RWPE1 (cell line): Measurements from ENCODE around the gene TWF2.

Experiments
- CTCF ChIA-PET: fragments of 350-600 bp; sonication (Branson Sonifier 250); formaldehyde crosslinking; extraction: SDS; loops from one replicate; lab custom pipeline; 2021; lab: Yijun Ruan, JAX
- POLR2A ChIA-PET: fragments of 400-600 bp; formaldehyde crosslinking; extraction: SDS; loops from one replicate; lab custom pipeline; 2020; ENCODE audit warnings: antibody characterized with exemption; ENCODE audit not compliant: low non-redundant PET; lab: Yijun Ruan, JAX
- DNase-seq: peaks from one replicate; pipeline ENCODE4 v3.0.0; 2012; ENCODE audit warnings: low spot score
- H3K27ac ChIP-seq: fragments of 450-650 bp; 2 replicates; pipeline ENCODE4 v1.5.1; 2017
- TF ChIP-seq, protein P1 (sequence below): fragments of 450-650 bp; conservative IDR thresholded peaks from 2 replicates; pipeline ENCODE4 v1.5.1; 2017; ENCODE audit warnings: low read depth, mild to moderate bottlenecking

TWF2 gene

DNA sequence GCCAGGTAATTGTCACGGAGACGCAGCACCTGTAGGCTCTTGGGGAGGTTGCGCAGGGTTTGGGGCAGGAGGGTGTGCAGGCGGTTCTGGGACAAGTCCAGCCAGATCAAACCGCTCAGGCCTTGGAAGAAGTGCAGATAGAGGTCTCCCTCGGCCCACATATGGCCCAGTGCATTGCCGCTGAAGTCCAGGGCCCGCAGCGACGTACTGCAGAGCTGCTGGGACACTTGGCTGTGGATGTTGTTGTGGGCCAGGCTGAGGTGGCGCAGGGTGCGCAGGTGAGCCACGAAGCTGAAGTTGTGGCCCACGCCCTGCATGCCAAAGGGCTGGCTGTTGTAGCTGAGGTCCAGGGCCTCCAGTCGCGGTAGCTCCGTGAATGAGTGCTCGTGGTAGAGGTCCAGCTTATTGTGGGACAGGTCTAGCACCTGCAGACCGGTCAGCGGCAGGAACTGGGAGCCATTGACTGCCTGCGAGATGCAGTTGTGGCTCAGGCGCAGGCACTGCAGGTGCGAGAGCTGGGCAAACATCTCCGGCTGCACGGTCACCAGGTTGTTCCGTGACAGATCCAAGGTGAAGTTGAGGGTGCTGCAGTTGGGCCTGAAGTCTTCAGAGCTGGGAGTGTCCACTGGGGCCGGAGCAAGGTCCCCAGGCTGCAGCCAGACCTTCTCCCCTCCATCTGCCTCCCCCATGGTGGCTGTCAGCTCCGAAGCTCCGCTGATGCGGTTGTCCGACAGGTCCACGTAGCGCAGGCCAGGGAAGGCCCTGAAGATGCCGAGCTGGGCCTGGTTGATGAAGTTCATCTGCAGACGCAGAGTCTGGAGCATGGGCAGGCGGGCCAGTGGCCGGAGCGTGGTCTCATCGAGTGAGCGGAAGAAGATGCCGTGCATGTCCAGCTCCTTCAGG lies 16.4 kb downstream of the TWF2 start:
- H3K27ac ChIP-seq = no peak overlapping the region

DNA sequence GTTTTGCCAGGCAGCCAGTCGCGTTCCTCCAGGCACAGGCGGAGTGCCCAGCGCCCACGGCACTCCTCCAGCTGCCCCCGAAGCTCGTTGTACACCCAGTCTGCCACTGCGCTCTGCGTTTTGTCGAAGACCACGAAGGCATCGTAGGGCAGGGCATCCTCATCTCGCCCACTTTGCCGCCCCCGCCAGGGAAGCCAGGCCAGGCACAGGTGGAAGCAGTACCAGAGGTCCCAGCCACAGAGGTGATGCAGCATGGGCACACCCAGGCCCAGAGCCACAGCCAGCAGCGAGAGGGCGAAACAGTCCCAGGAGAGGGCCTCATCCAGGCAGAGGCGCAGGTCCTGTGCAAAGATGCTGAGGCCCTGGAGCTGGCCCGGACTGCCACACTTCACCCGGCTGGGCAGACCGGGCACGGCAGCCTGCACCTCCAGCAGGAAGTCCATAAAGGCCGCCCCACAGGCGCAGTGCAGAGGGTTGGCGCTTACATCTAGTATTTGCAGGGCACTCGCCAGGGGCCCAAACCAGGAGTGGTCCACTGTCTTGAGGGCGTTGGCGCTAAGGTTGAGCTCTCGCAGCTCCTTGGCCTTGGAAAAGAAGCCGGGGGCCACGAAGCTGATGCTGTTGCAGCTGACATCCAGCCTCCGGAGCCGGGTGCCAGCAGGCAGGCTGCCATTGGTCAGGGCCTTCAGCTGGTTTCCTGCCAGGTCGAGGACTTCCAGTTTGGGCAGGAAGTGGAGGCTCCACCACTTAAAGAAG lies 17.2 kb downstream of the TWF2 start:
- H3K27ac ChIP-seq = peak overlapping the region; percentile 28; the same call in 1 of the 2 replicates
- TF ChIP-seq, protein P1, sequence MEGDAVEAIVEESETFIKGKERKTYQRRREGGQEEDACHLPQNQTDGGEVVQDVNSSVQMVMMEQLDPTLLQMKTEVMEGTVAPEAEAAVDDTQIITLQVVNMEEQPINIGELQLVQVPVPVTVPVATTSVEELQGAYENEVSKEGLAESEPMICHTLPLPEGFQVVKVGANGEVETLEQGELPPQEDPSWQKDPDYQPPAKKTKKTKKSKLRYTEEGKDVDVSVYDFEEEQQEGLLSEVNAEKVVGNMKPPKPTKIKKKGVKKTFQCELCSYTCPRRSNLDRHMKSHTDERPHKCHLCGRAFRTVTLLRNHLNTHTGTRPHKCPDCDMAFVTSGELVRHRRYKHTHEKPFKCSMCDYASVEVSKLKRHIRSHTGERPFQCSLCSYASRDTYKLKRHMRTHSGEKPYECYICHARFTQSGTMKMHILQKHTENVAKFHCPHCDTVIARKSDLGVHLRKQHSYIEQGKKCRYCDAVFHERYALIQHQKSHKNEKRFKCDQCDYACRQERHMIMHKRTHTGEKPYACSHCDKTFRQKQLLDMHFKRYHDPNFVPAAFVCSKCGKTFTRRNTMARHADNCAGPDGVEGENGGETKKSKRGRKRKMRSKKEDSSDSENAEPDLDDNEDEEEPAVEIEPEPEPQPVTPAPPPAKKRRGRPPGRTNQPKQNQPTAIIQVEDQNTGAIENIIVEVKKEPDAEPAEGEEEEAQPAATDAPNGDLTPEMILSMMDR = no peak
- ChIA-PET CTCF (interaction anchor here (0.5 to 1.7 kb wide), 3 partner anchors 11 to 117 kb away, joined by 3 to 5 read pairs (median 4); no protein-coding TSS in a partner anchor), POLR2A (no interaction called here)
- DNase-seq = no peak

More for the DNA sequence above, 16.4 kb downstream of the TWF2 start:
- ChIA-PET CTCF (interaction anchor here (0.6 to 1.7 kb wide), 3 partner anchors 8 to 117 kb away, joined by 4 to 5 read pairs (median 5); no protein-coding TSS in a partner anchor), POLR2A (interaction anchor here (0.6 kb wide), 1 partner anchor 28 kb away, joined by 3 read pairs; no protein-coding TSS in a partner anchor)
- DNase-seq = no peak
- TF ChIP-seq, protein P1 = no peak

DNA sequence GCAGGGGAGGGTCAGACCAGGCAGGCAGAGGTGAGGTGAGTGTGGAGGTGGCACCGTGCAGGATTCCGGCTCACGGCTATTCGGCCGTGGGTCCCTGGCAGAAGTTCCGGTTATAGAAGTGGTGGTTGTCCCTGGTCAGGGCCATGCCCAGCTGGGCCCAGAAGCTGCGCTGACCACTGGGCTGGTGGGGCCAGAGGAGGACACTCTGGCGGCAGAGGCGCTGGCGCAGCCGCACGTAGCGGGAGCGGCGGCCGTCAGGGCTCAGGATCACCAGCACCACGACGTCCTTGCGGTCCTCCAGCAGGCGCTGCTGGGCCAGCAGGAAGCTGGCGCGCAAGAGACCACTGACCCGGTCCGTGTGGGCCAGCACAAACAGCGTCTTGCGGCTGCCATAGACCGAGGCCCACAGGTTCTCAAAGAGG lies 17.8 kb downstream of the TWF2 start:
- ChIA-PET POLR2A (no interaction called here), CTCF (interaction anchor here (1.2 to 1.7 kb wide), 5 partner anchors 10 to 118 kb away, joined by 3 to 16 read pairs (median 3); no protein-coding TSS in a partner anchor)
- no peak for DNase-seq
- TF ChIP-seq, protein P1 = no peak
- peak overlapping the region; percentile 28 for H3K27ac ChIP-seq

DNA sequence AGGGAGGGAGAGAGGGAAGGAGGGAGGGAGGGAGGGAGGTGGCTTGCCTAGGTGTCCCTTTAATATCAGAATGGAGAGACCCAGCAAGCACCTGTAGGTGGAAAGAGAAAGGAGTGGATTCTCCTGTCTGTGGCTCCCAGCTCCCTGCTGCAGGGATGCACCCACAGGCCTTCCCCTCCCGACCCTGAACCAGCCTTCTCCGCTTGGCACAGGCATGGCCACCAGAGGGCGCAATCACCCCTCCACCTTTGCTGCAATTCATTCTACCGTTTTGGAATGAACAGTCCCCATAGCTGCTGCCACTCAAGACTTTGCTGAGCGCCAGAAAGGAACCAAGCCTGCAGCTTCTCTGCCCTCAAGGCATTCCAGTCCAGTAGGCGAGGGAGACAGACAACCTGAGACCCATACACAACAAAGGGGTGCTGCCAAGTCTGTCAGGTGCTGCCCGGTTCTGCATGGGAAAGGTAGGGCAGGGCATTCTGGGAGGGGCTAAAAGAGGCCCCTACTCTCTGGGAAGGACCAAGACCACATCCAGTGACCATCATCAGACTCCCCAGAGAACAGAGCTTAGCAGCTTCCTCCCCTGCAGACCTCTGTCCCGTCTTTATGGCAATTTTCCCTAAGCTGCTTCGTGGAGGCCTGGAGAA lies 18.5 kb downstream of the TWF2 start:
- TF ChIP-seq, protein P1 = peak; percentile 90
- peak; percentile 68 for DNase-seq
- ChIA-PET CTCF (interaction anchor here (0.6 to 1.7 kb wide), 10 partner anchors 11 to 187 kb away, joined by 3 to 16 read pairs (median 3); no protein-coding TSS in a partner anchor), POLR2A (no interaction called here)
- peak overlapping the region; percentile 28 for H3K27ac ChIP-seq

DNA sequence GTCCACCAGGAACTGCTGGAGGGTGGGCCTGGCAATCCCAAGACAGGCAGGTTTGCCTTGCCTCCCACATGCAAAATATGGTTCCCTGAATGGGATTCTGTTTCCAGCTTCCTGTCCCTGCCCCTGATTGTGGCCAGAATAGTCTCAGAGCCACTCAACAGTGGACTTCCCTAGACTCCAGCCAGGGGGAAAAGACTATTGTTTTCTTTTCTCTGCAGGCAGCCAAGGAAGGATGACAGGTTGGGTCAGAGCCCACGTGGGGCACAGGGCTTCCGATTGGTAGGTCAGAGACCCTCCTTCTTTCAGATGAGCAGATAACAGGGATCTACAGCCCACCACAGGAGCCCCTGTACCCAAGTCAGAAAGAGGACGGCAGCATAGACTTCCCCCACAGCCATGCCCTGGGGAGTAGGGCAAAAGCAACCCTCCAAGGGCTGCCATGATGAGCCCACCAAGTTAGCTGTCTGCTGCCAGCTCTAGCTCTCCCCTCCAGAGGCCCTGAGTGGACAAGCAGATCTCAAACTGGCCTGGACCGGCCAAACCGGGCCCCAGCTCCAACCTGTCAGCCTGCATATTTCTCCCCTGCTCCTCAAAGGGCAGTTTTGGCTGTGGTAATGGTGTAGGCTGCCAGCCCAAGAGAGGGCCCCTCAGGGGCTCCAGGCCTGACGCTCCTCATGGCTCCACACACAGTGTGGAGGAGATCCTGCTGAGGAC lies 19.9 kb downstream of the TWF2 start:
- peak overlapping the region; percentile 93 for H3K27ac ChIP-seq
- ChIA-PET POLR2A (no interaction called here), CTCF (interaction anchor here (0.6 to 0.7 kb wide), 2 partner anchors 120 to 262 kb away, joined by 4 to 5 read pairs; no protein-coding TSS in a partner anchor)
- no peak for DNase-seq
- TF ChIP-seq, protein P1 = no peak
